ENCODE data around the gene ALG14. TPM values are rescaled to one million over a fixed set of nuclear protein-coding genes. Genes with fewer than 3 reads are reported as not detected.

The ALG14 gene
- total RNA-seq, 4 donors from 2014 or later = 1.5 to 4.6 (median 3.2) TPM

DNA sequence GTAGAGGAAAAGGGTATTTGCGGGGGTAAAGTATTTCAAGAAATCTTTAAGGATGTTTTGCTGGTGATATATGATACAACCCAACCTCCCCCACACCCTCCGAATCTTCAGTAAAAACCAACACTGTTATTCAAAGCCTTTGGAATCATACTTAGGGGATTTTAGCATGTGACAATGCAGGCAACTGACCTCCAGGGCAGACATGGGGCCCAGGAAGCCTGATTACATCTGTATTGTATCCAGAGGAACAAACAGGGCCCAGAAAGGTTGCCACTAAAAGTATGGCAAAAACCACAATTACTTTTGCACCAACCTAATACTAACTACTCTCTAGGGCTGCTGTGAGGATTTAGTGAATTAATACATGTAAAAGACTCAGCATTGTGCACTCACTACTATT lies 102.0 kb downstream of the ALG14 start:
- intact Hi-C loops (cut with DNase I) = no loop called here
- Histone ChIP-seq H3K27ac (peak overlapping the region in 1 of 3 donors; percentile 14), H3K36me3 (no peaks in the 10 kb centered on the region), H3K9me3 (no peaks in the 10 kb centered on the region), H3K27me3 (no peaks in the 10 kb centered on the region), H3K4me1 (peaks cover 0 to 14% of the 10 kb centered on the region in 2 donors), H3K4me3 (replicated peaks in 1 of 3) (no peak overlapping the region)
- no peak for TF ChIP-seq POLR2A (IDR thresholded peaks at IDR 0.05)
- DNase-seq = no peak
- 77 to 85% methylated on average over 2 of the region's 2 CpGs for WGBS, 2 donors

DNA sequence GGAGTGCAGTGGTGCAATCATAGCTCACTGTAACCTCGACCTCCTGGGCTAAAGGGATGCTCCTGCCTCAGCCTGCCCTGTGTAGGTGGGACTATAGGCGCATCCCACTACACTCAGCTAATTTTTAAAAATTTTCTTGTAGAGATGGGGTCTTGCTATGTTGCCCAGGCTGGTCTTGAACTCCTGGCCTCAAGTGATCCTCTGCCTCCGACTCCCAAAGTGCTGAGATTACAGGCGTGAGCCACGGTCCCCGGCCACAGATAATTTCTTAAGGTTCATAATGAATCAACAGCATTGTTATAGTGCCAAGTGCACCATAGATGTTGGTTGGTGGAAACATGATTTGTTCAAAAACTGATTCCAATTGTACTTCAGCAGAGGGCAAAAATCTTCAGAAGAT lies 103.6 kb downstream of the ALG14 start:
- DNase-seq = no peak
- WGBS, 2 donors = 95 to 96% methylated on average over 6 of the region's 6 CpGs
- Histone ChIP-seq H3K4me3 (replicated peaks in 1 of 3) (no peak overlapping the region), H3K4me1 (peaks cover 2 to 11% of the 10 kb centered on the region in 2 donors), H3K27ac (no peak overlapping the region), H3K27me3 (no peaks in the 10 kb centered on the region), H3K36me3 (no peaks in the 10 kb centered on the region), H3K9me3 (no peaks in the 10 kb centered on the region)
- TF ChIP-seq, protein P1, sequence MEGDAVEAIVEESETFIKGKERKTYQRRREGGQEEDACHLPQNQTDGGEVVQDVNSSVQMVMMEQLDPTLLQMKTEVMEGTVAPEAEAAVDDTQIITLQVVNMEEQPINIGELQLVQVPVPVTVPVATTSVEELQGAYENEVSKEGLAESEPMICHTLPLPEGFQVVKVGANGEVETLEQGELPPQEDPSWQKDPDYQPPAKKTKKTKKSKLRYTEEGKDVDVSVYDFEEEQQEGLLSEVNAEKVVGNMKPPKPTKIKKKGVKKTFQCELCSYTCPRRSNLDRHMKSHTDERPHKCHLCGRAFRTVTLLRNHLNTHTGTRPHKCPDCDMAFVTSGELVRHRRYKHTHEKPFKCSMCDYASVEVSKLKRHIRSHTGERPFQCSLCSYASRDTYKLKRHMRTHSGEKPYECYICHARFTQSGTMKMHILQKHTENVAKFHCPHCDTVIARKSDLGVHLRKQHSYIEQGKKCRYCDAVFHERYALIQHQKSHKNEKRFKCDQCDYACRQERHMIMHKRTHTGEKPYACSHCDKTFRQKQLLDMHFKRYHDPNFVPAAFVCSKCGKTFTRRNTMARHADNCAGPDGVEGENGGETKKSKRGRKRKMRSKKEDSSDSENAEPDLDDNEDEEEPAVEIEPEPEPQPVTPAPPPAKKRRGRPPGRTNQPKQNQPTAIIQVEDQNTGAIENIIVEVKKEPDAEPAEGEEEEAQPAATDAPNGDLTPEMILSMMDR (IDR thresholded peaks at IDR 0.05) = no peak
- no peak for TF ChIP-seq POLR2A (IDR thresholded peaks at IDR 0.05)
- intact Hi-C loops (cut with DNase I) = no loop called here

DNA sequence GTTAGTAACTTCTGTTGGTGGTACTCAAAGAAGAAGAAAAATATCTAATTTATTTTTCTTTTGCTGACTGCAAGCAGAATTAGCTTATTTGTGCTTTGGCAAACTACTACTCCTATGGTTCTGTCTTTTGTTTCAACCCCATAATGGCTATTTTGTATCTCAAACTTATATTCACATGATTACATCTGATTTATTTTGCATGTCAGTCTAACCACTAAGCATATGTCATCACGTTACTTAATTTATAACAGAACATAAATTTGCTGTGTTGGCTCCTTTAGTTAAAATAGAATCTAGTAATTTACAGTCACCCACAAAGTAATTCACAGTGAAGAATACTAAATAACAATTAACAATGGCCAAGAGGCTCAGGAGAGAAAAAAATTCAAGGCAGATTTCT lies 106.7 kb downstream of the ALG14 start:
- H3K4me3 ChIP-seq (replicated peaks in 1 of 3) = no peak overlapping the region
- peaks cover 2 to 20% of the 10 kb centered on the region in 2 donors for H3K4me1 ChIP-seq
- no peak for TF ChIP-seq POLR2A (IDR thresholded peaks at IDR 0.05)
- TF ChIP-seq, protein P1 (IDR thresholded peaks at IDR 0.05) = no peak
- H3K27me3 ChIP-seq = no peaks in the 10 kb centered on the region
- DNase-seq = no peak
- no peaks in the 10 kb centered on the region for H3K9me3 ChIP-seq
- H3K27ac ChIP-seq = no peak overlapping the region
- WGBS, 2 donors = 86 to 90% methylated on average over 1 of the region's 1 CpG
- intact Hi-C loops (cut with DNase I) = no loop called here
- no peaks in the 10 kb centered on the region for H3K36me3 ChIP-seq

DNA sequence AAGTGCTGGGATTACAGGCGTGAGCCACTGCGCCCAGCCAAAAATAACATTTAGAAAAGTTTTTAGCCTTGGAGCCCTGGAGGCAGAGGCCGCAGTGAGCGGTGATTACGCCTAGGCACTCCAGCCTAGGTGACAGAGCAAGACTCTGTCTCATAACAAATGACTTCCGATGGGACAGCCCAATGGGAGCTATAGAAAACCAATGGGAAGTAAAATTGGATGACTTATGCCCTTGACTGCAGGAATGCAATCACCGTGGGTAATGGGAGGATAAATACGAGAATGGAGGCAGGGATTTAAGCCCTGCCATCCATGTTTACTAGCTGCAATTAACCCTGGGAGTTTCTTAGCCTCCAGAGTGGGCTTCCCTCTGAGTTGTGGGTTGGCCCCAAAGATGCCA lies 108.9 kb downstream of the ALG14 start:
- no peak overlapping the region for H3K4me3 ChIP-seq (replicated peaks in 1 of 3)
- H3K9me3 ChIP-seq = no peaks in the 10 kb centered on the region
- peaks cover 2 to 16% of the 10 kb centered on the region in 2 donors for H3K4me1 ChIP-seq
- no peak for DNase-seq
- no peaks in the 10 kb centered on the region for H3K36me3 ChIP-seq
- intact Hi-C loops (cut with DNase I) = no loop called here
- TF ChIP-seq POLR2A (IDR thresholded peaks at IDR 0.05) = no peak
- TF ChIP-seq, protein P1 (IDR thresholded peaks at IDR 0.05) = no peak
- H3K27me3 ChIP-seq = no peaks in the 10 kb centered on the region
- 80 to 83% methylated on average over 8 of the region's 8 CpGs for WGBS, 2 donors
- no peak overlapping the region for H3K27ac ChIP-seq

DNA sequence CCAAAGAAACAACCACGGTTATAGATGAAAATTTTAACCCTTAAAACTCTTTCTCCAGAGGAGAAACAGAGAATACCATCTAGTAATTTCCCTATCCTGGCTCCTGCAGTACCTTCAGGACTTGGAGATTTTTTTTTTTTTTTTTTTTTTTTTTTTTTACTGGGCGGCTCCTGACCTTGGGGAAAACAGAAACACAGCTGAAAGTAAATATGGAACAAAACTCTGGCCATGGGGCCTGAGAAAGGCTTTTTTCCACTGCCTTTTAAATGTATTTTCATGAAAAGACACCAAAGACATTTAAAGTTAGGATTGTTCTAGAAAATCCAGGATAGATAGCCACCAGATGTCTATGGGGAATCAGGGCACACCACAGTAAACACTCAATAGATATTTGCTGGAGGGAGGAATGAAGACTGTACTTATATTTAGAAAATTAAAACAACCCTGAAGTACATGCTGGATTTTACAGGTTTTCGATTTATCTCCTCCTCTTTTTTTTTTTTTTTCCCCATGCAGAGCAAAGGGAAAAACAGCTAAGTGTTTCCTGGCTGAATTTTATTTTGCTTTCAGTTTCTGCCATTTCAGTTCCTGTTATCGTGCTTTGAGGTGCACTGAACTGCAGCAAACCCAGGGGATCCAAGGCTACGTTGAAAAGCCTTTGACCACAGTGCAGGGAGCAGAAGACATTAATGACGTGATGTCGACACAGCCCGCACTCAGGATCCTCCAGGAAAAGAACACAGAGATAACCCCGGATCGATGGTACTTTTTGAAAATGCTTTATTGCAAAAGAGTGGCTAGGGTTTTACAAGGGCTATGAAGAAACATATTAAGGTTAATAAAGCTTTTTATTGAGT lies 110.1 kb downstream of the ALG14 start:
- H3K4me3 ChIP-seq (replicated peaks in 1 of 3) = peak overlapping the region in 2 of 3 donors; percentile 10 to 21
- no peaks in the 10 kb centered on the region for H3K9me3 ChIP-seq
- no peaks in the 10 kb centered on the region for H3K36me3 ChIP-seq
- peaks cover 2 to 16% of the 10 kb centered on the region in 2 donors for H3K4me1 ChIP-seq
- peak in 1 of 2 donors; percentile 30 for TF ChIP-seq POLR2A (IDR thresholded peaks at IDR 0.05)
- TF ChIP-seq, protein P1 (IDR thresholded peaks at IDR 0.05) = no peak
- peak; percentile 30 to 48 for DNase-seq
- no peaks in the 10 kb centered on the region for H3K27me3 ChIP-seq
- WGBS, 2 donors = 34% methylated on average over 10 of the region's 10 CpGs
- intact Hi-C loops (cut with DNase I) = no loop called here
- H3K27ac ChIP-seq = peak overlapping the region; percentile 50 to 90 (median 75)

All from thyroid gland (tissue), 4 donors.